Measurements from ENCODE around the gene CD82. TPM values are rescaled to one million over a fixed set of nuclear protein-coding genes. Genes with fewer than 3 reads are reported as not detected.

Gene CD82
- total RNA-seq, 1 donor from 2014 or later: 770 TPM

GRCh38 chr11:44613153-44613552 lies 47.7 kb downstream of the CD82 start:
- no peaks in the 10 kb centered on the region for H3K27me3 Mint-ChIP-seq
- peak overlapping the region; percentile 97 for H3K27ac Mint-ChIP-seq
- ATAC-seq (ENCODE audit: low read depth) (no peak), DNase-seq (no peak)
- no peaks in the 10 kb centered on the region for H3K9me3 Mint-ChIP-seq
- peak overlapping the region; percentile 57 for H3K4me3 Mint-ChIP-seq
- CTCF ChIA-PET: interaction anchor here (0.9 to 16.7 kb wide), 9 partner anchors 8 to 314 kb away, joined by 3 to 398 read pairs (median 5); partner anchors contain the start of gene CD82
- POLR2A ChIA-PET: interaction anchor here (0.7 to 7.9 kb wide), 9 partner anchors 12 to 416 kb away, joined by 3 to 465 read pairs (median 15); partner anchors contain the start of gene CD82
- intact Hi-C loops (cut with micrococcal nuclease): loop anchor here (5.0 kb wide), 1 partner anchor 469 kb away; no protein-coding TSS in a partner anchor
- no peak for TF ChIP-seq CTCF (IDR thresholded peaks at IDR 0.05)
- peaks cover 83% of the 10 kb centered on the region for H3K36me3 Mint-ChIP-seq (ENCODE audit: low read depth)
- H3K4me1 Mint-ChIP-seq: peaks cover 95% of the 10 kb centered on the region

- Mint-ChIP-seq H3K27ac (peak overlapping the region; percentile 97), H3K9me3 (no peaks in the 10 kb centered on the region), H3K27me3 (no peaks in the 10 kb centered on the region), H3K4me3 (peak overlapping the region; percentile 44), H3K36me3 (ENCODE audit: low read depth) (peaks cover 83% of the 10 kb centered on the region), H3K4me1 (peaks cover 85% of the 10 kb centered on the region)
- POLR2A ChIA-PET: interaction anchor here (3.8 to 7.9 kb wide), 4 partner anchors 11 to 56 kb away, joined by 27 to 465 read pairs (median 242); partner anchors contain the start of gene CD82
- ATAC-seq (ENCODE audit: low read depth) (no peak), DNase-seq (peak; percentile 10)
- no peak for TF ChIP-seq CTCF (IDR thresholded peaks at IDR 0.05)
- intact Hi-C loops (cut with micrococcal nuclease): loop anchor here (5.0 kb wide), 1 partner anchor 468 kb away; no protein-coding TSS in a partner anchor
- CTCF ChIA-PET: interaction anchor here (3.9 to 16.7 kb wide), 4 partner anchors 7 to 53 kb away, joined by 19 to 398 read pairs (median 35); partner anchors contain the start of gene CD82
Observed at GRCh38 chr11:44614281-44614775, 48.9 kb downstream of the CD82 start.

- POLR2A ChIA-PET: interaction anchor here (7.7 to 7.9 kb wide), 3 partner anchors 17 to 57 kb away, joined by 176 to 465 read pairs (median 308); partner anchors contain the start of gene CD82
- no peak for ATAC-seq (ENCODE audit: low read depth)
- no peak for TF ChIP-seq CTCF (IDR thresholded peaks at IDR 0.05)
Observed at GRCh38 chr11:44615041-44615755, 49.7 kb downstream of the CD82 start.

GRCh38 chr11:44615913-44616791 lies 50.7 kb downstream of the CD82 start:
- Mint-ChIP-seq H3K27me3 (no peaks in the 10 kb centered on the region), H3K9me3 (no peaks in the 10 kb centered on the region), H3K4me3 (peak overlapping the region; percentile 35), H3K36me3 (ENCODE audit: low read depth) (peaks cover 88% of the 10 kb centered on the region), H3K4me1 (peaks cover 75% of the 10 kb centered on the region), H3K27ac (peak overlapping the region; percentile 32)
- CTCF ChIA-PET: interaction anchor here (0.7 to 16.7 kb wide), 17 partner anchors 9 to 331 kb away, joined by 3 to 398 read pairs (median 5); partner anchors contain the start of gene CD82
- no peak for ATAC-seq (ENCODE audit: low read depth)
- POLR2A ChIA-PET: interaction anchor here (0.9 to 7.9 kb wide), 10 partner anchors 14 to 59 kb away, joined by 3 to 465 read pairs (median 12); partner anchors contain the start of gene CD82
- TF ChIP-seq CTCF (IDR thresholded peaks at IDR 0.05): no peak
- intact Hi-C loops (cut with micrococcal nuclease): loop anchor here (2.0 kb wide), 1 partner anchor 329 kb away; no protein-coding TSS in a partner anchor
- no peak for DNase-seq

More at GRCh38 chr11:44615041-44615755, 49.7 kb downstream of the CD82 start:
- peak overlapping the region; percentile 44 for H3K4me3 Mint-ChIP-seq
- peak overlapping the region; percentile 97 for H3K27ac Mint-ChIP-seq
- no peaks in the 10 kb centered on the region for H3K27me3 Mint-ChIP-seq
- H3K4me1 Mint-ChIP-seq: peaks cover 77% of the 10 kb centered on the region
- CTCF ChIA-PET: interaction anchor here (1.4 to 16.7 kb wide), 5 partner anchors 8 to 54 kb away, joined by 3 to 398 read pairs (median 32); partner anchors contain the start of gene CD82
- no peak for DNase-seq
- H3K36me3 Mint-ChIP-seq (ENCODE audit: low read depth): peaks cover 82% of the 10 kb centered on the region
- H3K9me3 Mint-ChIP-seq: no peaks in the 10 kb centered on the region
- intact Hi-C loops (cut with micrococcal nuclease): no loop called here

Measured in activated B cell treated with CpG ODN at 0.5 μM for 24 hours (primary cell).